Calu3 (cell line): ENCODE results near the gene ADGRD1. TPM values are rescaled to one million over a fixed set of nuclear protein-coding genes. Genes with fewer than 3 reads are reported as not detected.

ENCODE experiments used
- BruUV-seq: library from RNA; stranded (reverse); fragments of 400-500 nt; replicated peaks from 2 replicates; lab custom pipeline; 2021; lab: Mats Ljungman, UMichigan
- CTCF ChIA-PET: fragments of 300-600 bp; sonication (Branson Sonifier 250); formaldehyde crosslinking; loops from one replicate; lab custom pipeline; 2022; ENCODE audit warnings: antibody characterized with exemption; lab: Charles Lee
- DNase-seq: peaks from one replicate; pipeline ENCODE4 v3.0.0; 2022
- H3K27ac Mint-ChIP-seq: one replicate; pipeline ENCODE4 v1.8.0; 2022; ENCODE audit warnings: mixed read lengths; ENCODE audit not compliant: unreplicated experiment
- H3K27me3 Mint-ChIP-seq: one replicate; pipeline ENCODE4 v1.8.0; 2022; ENCODE audit warnings: mixed read lengths; ENCODE audit not compliant: unreplicated experiment
- H3K36me3 Mint-ChIP-seq: one replicate; pipeline ENCODE4 v1.8.0; 2022; ENCODE audit warnings: mild to moderate bottlenecking, moderate library complexity, mixed read lengths; ENCODE audit not compliant: insufficient read depth, unreplicated experiment
- H3K4me1 Mint-ChIP-seq: one replicate; pipeline ENCODE4 v1.8.0; 2022; ENCODE audit warnings: mild to moderate bottlenecking, low read depth, mixed read lengths; ENCODE audit not compliant: unreplicated experiment
- H3K4me3 Mint-ChIP-seq: one replicate; pipeline ENCODE4 v1.8.0; 2022; ENCODE audit warnings: mild to moderate bottlenecking, low read depth, moderate library complexity, mixed read lengths; ENCODE audit not compliant: unreplicated experiment
- H3K9me3 Mint-ChIP-seq: one replicate; pipeline ENCODE4 v1.8.0; 2022; ENCODE audit warnings: low read depth, mixed read lengths; ENCODE audit not compliant: unreplicated experiment
- CTCF ChIP-seq: fragments of 200-600 bp; IDR thresholded peaks from one replicate; pipeline ENCODE4 v1.8.0; 2022; ENCODE audit warnings: antibody characterized with exemption; ENCODE audit not compliant: unreplicated experiment
- intact Hi-C: fragments of 100-400 bp; cut with micrococcal nuclease; formaldehyde crosslinking; loops from one replicate; pipeline ENCODE4 v1.10.0; 2022; ENCODE audit not compliant: unreplicated experiment
- total RNA-seq: library from RNA; stranded (reverse); gene quantifications from 2 replicates; pipeline ENCODE4 v1.2.3, GENCODE V29; 2022

The ADGRD1 gene
- total RNA-seq, 1 experiment from 2014 or later, result not detected

DNA sequence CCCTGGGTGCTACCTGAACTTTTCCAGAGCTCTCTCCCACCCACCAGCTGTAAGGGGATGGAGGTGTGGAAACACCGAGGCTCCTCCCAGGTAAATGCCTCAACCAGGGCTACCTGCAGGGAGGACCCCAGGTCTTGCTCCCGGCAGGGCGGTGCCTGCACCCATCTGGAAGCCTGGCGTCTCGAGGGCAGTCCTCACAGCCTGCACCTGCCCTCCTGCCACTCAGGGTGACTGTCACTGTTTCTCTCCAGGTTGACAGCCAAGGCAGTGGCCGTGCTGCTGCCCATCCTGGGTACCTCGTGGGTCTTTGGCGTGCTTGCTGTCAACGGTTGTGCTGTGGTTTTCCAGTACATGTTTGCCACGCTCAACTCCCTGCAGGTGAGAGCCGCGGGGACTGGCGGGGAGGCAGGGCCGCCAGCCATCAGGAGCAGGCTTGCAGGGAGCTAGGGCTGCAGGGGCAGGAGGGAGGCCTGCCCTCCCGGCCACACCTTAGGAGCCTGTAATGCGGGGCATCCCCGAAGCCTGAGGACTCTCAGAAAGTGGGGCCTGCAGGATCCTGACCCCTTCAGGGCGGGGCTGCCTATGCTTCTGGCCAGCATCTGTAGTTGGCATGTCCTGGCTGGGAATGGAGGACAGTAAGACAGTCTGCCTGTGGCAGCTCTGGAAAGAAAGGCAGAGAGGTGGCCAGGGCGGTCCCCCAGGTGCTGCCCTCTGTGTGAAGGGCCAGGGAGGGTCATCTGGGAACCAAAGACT lies 182.3 kb downstream of the ADGRD1 start:
- Mint-ChIP-seq H3K36me3 (no peaks in the 10 kb centered on the region), H3K4me1 (no peaks in the 10 kb centered on the region), H3K4me3 (no peak overlapping the region), H3K27me3 (peaks cover 88% of the 10 kb centered on the region), H3K9me3 (no peaks in the 10 kb centered on the region), H3K27ac (no peak overlapping the region)
- CTCF ChIA-PET, result no interaction called here
- intact Hi-C loops, result no loop called here
- BruUV-seq, result no TSS peak
- DNase-seq, result no peak
- no peak for TF ChIP-seq CTCF

DNA sequence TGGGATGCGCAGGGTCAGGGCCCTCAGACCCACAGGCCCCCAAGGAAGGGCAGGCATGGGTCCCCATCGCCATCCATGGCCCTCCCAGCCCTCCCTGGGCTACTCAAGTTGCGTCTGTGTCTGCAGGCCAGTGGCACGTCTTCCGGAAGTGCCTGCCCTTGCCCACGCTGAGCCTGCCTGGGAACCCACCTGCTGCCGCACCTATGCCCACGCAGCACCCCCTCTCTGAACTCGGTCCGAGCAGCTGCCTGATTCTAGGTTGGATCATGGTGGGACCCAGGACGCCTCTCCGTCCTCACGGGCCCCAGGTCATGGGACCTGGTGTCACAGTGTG lies 182.8 kb downstream of the ADGRD1 start:
- peaks cover 87% of the 10 kb centered on the region for H3K27me3 Mint-ChIP-seq
- BruUV-seq, result no TSS peak
- intact Hi-C loops, result no loop called here
- H3K4me3 Mint-ChIP-seq, result no peak overlapping the region
- no peak for TF ChIP-seq CTCF
- H3K27ac Mint-ChIP-seq, result no peak overlapping the region
- CTCF ChIA-PET, result interaction anchor here (1.2 kb wide), 1 partner anchor 15 kb away, joined by 3 read pairs; no protein-coding TSS in a partner anchor
- no peaks in the 10 kb centered on the region for H3K36me3 Mint-ChIP-seq
- H3K9me3 Mint-ChIP-seq, result no peaks in the 10 kb centered on the region
- H3K4me1 Mint-ChIP-seq, result no peaks in the 10 kb centered on the region
- no peak for DNase-seq

DNA sequence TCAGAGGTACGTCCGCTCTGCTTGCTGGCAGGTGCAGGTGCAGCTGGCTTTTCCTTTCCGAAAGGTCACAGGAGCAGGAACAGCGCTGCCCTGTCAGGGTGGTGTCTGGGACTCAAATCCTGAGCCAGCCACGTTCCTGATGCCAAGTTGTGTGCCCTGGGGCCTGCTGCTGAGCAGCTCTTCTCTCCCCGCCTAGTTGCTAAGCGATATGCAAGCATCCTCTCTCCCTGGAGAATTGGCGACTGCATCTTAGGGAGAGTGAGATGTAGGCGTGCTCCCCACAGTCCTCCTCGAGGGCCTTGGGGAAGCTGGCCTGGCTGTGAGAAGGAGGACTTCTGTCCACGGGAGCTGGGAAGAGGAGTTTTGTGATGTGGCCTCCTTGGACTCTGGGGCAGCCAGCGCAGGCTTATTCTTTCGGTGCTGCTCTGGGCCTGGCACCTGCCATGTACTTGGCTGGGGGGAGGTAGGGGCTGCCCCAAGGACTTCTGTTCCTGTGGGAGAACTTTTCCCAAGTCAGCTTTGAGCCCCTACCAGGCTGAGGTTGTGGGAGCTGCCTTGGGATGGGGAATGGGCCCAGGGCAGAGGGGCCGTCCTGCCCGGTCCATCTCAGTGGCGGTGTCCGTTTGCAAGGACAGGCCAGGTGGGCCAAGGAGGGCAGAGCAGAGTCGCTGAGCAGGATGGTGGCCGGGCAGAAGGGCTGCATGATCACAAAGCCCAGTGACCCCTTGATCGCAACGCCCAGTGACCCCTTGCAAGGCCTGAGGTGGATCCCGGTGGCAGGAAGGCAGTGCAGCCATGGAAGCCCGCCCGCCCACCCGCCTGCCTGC lies 183.5 kb downstream of the ADGRD1 start:
- no peaks in the 10 kb centered on the region for H3K4me1 Mint-ChIP-seq
- H3K27ac Mint-ChIP-seq, result no peak overlapping the region
- BruUV-seq, result no TSS peak
- TF ChIP-seq CTCF, result no peak
- H3K36me3 Mint-ChIP-seq, result no peaks in the 10 kb centered on the region
- CTCF ChIA-PET, result interaction anchor here (1.2 kb wide), 1 partner anchor 14 kb away, joined by 3 read pairs; no protein-coding TSS in a partner anchor
- no peak for DNase-seq
- no peak overlapping the region for H3K4me3 Mint-ChIP-seq
- H3K9me3 Mint-ChIP-seq, result no peaks in the 10 kb centered on the region
- intact Hi-C loops, result no loop called here
- peaks cover 79% of the 10 kb centered on the region for H3K27me3 Mint-ChIP-seq

DNA sequence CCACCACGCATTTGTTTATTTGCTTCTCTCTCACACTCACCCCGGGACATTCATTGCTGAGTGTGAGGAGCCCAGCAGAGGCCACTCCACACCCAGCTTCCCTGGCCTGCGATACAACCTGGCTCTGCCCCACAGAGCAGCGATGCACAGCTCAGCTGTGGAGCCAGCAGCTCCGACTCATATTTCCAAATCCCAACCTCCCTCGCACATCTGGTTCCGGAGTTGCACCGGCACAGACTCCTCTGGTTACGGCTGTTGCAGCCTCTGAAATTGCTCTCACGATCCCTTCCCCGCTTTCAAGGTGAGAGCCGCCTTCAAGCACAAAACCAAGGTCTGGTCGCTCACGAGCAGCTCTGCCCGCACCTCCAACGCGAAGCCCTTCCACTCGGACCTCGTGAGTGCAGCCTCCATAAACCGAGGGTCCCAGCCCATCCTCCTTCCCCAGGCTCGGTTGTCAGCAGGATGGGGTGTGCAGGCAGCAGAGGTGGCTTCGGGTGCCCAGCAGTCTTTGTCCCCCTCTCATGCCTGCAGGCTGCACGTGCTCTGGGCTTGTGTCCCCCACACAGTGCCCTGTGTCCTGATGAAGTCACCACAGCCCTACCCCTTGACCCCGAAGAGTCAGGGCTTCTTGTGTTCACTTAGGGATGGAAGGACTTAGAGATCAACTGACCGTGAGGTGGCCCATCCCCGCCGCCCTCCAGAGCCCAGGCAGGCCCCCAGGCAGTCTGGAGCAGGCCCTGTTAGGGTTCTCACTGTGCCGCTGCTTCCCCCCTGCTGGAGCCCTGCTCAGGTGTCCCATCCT lies 184.3 kb downstream of the ADGRD1 start:
- BruUV-seq, result no TSS peak
- no peak for TF ChIP-seq CTCF
- intact Hi-C loops, result no loop called here
- CTCF ChIA-PET, result interaction anchor here (1.2 kb wide), 1 partner anchor 14 kb away, joined by 3 read pairs; no protein-coding TSS in a partner anchor
- Mint-ChIP-seq H3K27ac (no peak overlapping the region), H3K27me3 (peaks cover 71% of the 10 kb centered on the region), H3K4me1 (no peaks in the 10 kb centered on the region), H3K4me3 (no peak overlapping the region), H3K9me3 (no peaks in the 10 kb centered on the region), H3K36me3 (no peaks in the 10 kb centered on the region)
- DNase-seq, result no peak
